Thyroid gland (tissue), 4 donors: Measurements from ENCODE around the gene BLNK. TPM values are rescaled to one million over a fixed set of nuclear protein-coding genes. Genes with fewer than 3 reads are reported as not detected.

Source experiments
- DNase-seq, 2 donors: peaks; one replicate each; pipeline ENCODE4 v3.0.0-alpha.2; 2019
- H3K27ac ChIP-seq, 3 donors: fragments of 200-600 bp; sonication (generic); 1 replicate in 2 of 3; 2 replicates in 1 of 3; pipeline ENCODE4 v1.5.1; 2016 to 2019; ENCODE audit warnings: mild to moderate bottlenecking in 1 of 3, moderate library complexity in 1 of 3
- H3K27me3 ChIP-seq: fragments of 200-600 bp; sonication (generic); one replicate; pipeline ENCODE4 v1.5.1; 2019
- H3K36me3 ChIP-seq, 2 donors: fragments of 200-600 bp; sonication (generic); one replicate each; pipeline ENCODE4 v1.5.1; 2016 to 2019
- H3K4me1 ChIP-seq, 2 donors: fragments of 200-600 bp; sonication (generic); one replicate each; pipeline ENCODE4 v1.5.1; 2017 to 2019
- H3K4me3 ChIP-seq, 3 donors: fragments of 200-600 bp; sonication (generic); replicated peaks in 1 of 3; 1 replicate in 2 of 3; 2 replicates in 1 of 3; pipeline ENCODE4 v1.5.1; 2016; ENCODE audit warnings: mild to moderate bottlenecking in 1 of 3
- H3K9me3 ChIP-seq: fragments of 200-600 bp; sonication (generic); one replicate; pipeline ENCODE4 v1.5.1; 2017
- POLR2A ChIP-seq, 2 donors: fragments of 450-650 bp; IDR thresholded peaks; one replicate each; pipeline ENCODE4 v1.6.1; 2017; ENCODE audit warnings: antibody characterized with exemption in 2 of 2, mild to moderate bottlenecking in 2 of 2, moderate library complexity in 1 of 2
- WGBS, 2 donors: methylation state at CpG; one replicate each; pipeline ENCODE4 v1.1.5; 2017; 5-methylcytosine and 5-hydroxymethylcytosine counted together
- intact Hi-C: fragments of 100-400 bp; cut with DNase I; formaldehyde crosslinking; loops from one replicate; pipeline ENCODE4 v1.15.1; 2023
- total RNA-seq, 4 donors: library from RNA; depleted of rRNA; stranded (reverse); fragments of >200 nt; gene quantifications; one replicate each; pipeline ENCODE4 v1.2.3, GENCODE V29; 2016
- TF ChIP-seq, protein P1 (sequence below), 6 experiments: fragments of 200-600 bp in 3 of 6; fragments of 450-650 bp in 3 of 6; sonication (generic) in 3 of 6; IDR thresholded peaks; one replicate each; pipeline ENCODE4 v1.5.1; 2016 to 2019; ENCODE audit warnings: antibody characterized with exemption in 6 of 6, mild to moderate bottlenecking in 2 of 6, inconsistent platforms in 1 of 6, moderate library complexity in 1 of 6

The BLNK gene
- total RNA-seq: 10 to 100 TPM in 3 of 4 donors, 1 to 10 TPM in 1; 5.8 to 36.9 (median 25.7) TPM

GRCh38 chr10:96271016-96271815 is at the start of gene BLNK:
TSS of gene BLNK (minus strand) at chr10:96271569. CDS start at chr10:96271398, 171 bp downstream.
- no peaks in the 10 kb centered on the region for H3K27me3 ChIP-seq
- intact Hi-C loops: no loop called here
- peaks cover 47 to 60% of the 10 kb centered on the region in 2 donors for H3K4me1 ChIP-seq
- DNase-seq: peak; percentile 96 to 97
- no peaks in the 10 kb centered on the region for H3K9me3 ChIP-seq
- H3K4me3 ChIP-seq: peak within 1 kb of the TSS in 1 of 3 donors; percentile 16
- no peaks in the 10 kb centered on the region for H3K36me3 ChIP-seq
- WGBS, 2 donors: 5 to 13% methylated on average over 6 of the region's 6 CpGs
- peak in 1 of 2 donors; percentile 71 for TF ChIP-seq POLR2A (IDR thresholded peaks at IDR 0.05)
- TF ChIP-seq, protein P1, sequence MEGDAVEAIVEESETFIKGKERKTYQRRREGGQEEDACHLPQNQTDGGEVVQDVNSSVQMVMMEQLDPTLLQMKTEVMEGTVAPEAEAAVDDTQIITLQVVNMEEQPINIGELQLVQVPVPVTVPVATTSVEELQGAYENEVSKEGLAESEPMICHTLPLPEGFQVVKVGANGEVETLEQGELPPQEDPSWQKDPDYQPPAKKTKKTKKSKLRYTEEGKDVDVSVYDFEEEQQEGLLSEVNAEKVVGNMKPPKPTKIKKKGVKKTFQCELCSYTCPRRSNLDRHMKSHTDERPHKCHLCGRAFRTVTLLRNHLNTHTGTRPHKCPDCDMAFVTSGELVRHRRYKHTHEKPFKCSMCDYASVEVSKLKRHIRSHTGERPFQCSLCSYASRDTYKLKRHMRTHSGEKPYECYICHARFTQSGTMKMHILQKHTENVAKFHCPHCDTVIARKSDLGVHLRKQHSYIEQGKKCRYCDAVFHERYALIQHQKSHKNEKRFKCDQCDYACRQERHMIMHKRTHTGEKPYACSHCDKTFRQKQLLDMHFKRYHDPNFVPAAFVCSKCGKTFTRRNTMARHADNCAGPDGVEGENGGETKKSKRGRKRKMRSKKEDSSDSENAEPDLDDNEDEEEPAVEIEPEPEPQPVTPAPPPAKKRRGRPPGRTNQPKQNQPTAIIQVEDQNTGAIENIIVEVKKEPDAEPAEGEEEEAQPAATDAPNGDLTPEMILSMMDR (IDR thresholded peaks at IDR 0.05): peak in 1 of 6 experiments; percentile 3
- H3K27ac ChIP-seq: peak within 1 kb of the TSS; percentile 89 to 92 (median 90)

DNA sequence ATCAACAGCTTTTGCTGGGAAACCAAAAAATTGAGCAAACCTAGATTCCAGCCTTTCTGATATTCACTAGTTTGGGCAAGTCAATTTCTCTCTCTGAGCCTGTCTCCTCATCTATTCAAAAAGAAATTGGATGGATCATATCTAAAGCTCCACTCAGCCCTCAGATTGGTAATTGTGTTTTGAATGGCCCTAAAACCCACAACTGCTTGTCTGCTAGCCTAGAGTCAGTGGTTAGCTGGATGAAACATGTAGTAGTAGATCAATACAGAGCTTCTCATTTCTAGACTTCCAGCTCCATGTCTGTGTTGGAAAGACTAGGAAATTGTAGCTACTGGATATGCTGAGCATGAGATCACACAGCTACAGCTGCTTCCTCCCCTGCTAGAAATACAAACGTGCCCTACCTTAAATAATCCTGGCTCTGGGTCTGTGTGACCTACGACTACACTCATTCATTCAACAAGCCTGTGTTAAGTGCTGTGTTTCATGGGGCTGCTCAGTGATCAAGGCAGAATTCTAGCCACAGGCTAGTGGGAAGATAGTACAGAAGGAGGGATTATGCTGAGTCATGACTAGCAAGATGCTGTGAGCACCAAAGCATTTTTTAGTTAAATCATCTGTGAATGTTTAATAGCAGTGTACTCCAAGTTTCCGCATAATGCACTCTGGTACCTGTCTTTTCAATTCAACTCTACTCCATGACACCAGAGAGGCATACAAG is 48.5 kb upstream of the BLNK start:
- no peak for DNase-seq
- WGBS, 2 donors: 41 to 45% methylated on average over 3 of the region's 3 CpGs
- Histone ChIP-seq H3K36me3 (no peaks in the 10 kb centered on the region), H3K4me1 (no peaks in the 10 kb centered on the region), H3K4me3 (no peak overlapping the region), H3K27me3 (no peaks in the 10 kb centered on the region), H3K27ac (no peak overlapping the region), H3K9me3 (no peaks in the 10 kb centered on the region)
- intact Hi-C loops: no loop called here
- TF ChIP-seq, protein P1 (IDR thresholded peaks at IDR 0.05): no peak
- no peak for TF ChIP-seq POLR2A (IDR thresholded peaks at IDR 0.05)

DNA sequence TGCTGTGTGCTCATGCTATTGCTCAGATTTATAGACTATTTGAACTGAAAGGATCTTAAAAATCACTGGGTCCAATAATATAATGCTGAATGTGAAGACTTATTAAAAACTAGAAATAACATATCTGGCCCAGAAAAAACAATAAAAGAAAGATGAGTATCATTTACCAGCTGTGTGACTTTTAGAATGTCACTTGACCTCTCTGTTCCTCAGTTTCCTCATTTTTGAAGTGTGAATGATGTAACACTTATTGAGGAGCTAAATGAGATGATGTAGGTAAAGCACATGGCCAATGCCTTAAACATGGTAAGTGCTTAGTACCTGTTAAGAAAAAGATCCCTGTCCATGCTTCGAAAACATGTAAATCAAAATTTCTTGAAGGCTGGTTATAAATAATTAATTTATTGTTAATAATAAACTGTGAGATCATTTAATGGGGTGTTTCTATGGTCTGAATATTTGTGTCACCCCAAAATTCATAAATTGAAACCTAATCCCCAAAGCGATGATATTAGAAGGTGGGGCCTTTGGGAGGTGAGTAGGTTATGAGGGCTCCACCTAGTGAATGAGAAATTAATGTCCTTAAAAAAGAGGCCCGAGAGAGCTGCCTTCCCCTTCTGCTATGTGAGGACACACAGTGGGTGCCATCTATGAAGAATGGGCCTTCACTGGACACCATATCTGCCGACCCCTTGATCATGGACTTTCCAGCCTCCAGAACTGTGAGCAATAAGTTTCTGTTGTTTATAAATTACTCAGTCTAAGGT is 45.9 kb upstream of the BLNK start:
- Histone ChIP-seq H3K4me3 (no peak overlapping the region), H3K4me1 (no peaks in the 10 kb centered on the region), H3K27me3 (no peaks in the 10 kb centered on the region), H3K27ac (no peak overlapping the region), H3K9me3 (no peaks in the 10 kb centered on the region), H3K36me3 (no peaks in the 10 kb centered on the region)
- intact Hi-C loops: no loop called here
- WGBS, 2 donors: 80 to 88% methylated on average over 4 of the region's 4 CpGs
- TF ChIP-seq, protein P1 (IDR thresholded peaks at IDR 0.05): no peak
- TF ChIP-seq POLR2A (IDR thresholded peaks at IDR 0.05): no peak
- no peak for DNase-seq

GRCh38 chr10:96313344-96313743 is 42.0 kb upstream of the BLNK start:
- TF ChIP-seq, protein P1 (IDR thresholded peaks at IDR 0.05): no peak
- TF ChIP-seq POLR2A (IDR thresholded peaks at IDR 0.05): no peak
- DNase-seq: no peak
- no peak overlapping the region for H3K4me3 ChIP-seq
- WGBS, 2 donors: 81 to 91% methylated on average over 2 of the region's 2 CpGs
- no peaks in the 10 kb centered on the region for H3K27me3 ChIP-seq
- no peaks in the 10 kb centered on the region for H3K36me3 ChIP-seq
- no peaks in the 10 kb centered on the region for H3K9me3 ChIP-seq
- intact Hi-C loops: no loop called here
- no peak overlapping the region for H3K27ac ChIP-seq
- H3K4me1 ChIP-seq: peaks cover 11 to 15% of the 10 kb centered on the region in 2 donors
